Tibial artery (tissue), 4 donors: ENCODE data around the gene TRAPPC5.

Source experiments
- DNase-seq, 2 donors: peaks; one replicate each; pipeline ENCODE4 v3.0.0-alpha.2; 2019
- H3K27ac ChIP-seq, 2 donors: fragments of 200-600 bp; sonication (generic) in 1 of 2; 1 replicate in 1 of 2; 2 replicates in 1 of 2; pipeline ENCODE4 v1.5.1; 2018 to 2019; ENCODE audit warnings: mild to moderate bottlenecking in 1 of 2
- H3K27me3 ChIP-seq, 2 donors: fragments of 200-600 bp; sonication (generic) in 1 of 2; one replicate each; pipeline versions ENCODE4 v1.5.1 to v1.6.0; 2016 to 2019
- H3K36me3 ChIP-seq, 3 donors: fragments of 200-600 bp; sonication (generic) in 2 of 3; one replicate each; pipeline ENCODE4 v1.5.1; 2016 to 2019; ENCODE audit warnings: mild to moderate bottlenecking in 2 of 3
- H3K4me1 ChIP-seq, 4 donors: fragments of 200-600 bp; sonication (generic) in 2 of 4; 1 replicate in 3 of 4; 2 replicates in 1 of 4; pipeline ENCODE4 v1.5.1; 2016 to 2019
- H3K4me3 ChIP-seq, 2 donors: fragments of 200-600 bp; sonication (generic) in 1 of 2; 1 replicate in 1 of 2; 2 replicates in 1 of 2; pipeline ENCODE4 v1.5.1; 2018 to 2019; ENCODE audit warnings: mild to moderate bottlenecking in 2 of 2
- H3K9me3 ChIP-seq, 3 donors: fragments of 200-600 bp; sonication (generic) in 1 of 3; one replicate each; pipeline ENCODE4 v1.5.1; 2016 to 2019
- CTCF ChIP-seq, 2 experiments: fragments of 200-600 bp in 1 of 2; fragments of 450-650 bp in 1 of 2; IDR thresholded peaks; one replicate each; pipeline ENCODE4 v1.5.1; 2017 to 2019; ENCODE audit warnings: antibody characterized with exemption in 2 of 2, mild to moderate bottlenecking in 1 of 2, moderate library complexity in 1 of 2
- intact Hi-C: fragments of 100-400 bp; cut with DNase I; formaldehyde crosslinking; loops from one replicate; pipeline ENCODE4 v1.15.0; 2023; ENCODE audit warnings: low total_unique reads

TRAPPC5 gene

GRCh38 chr19:7648265-7649014 is 32.2 kb upstream of the TRAPPC5 start:
- no peak for DNase-seq
- no peaks in the 10 kb centered on the region for H3K9me3 ChIP-seq
- H3K4me1 ChIP-seq = no peaks in the 10 kb centered on the region
- peaks cover 0 to 80% of the 10 kb centered on the region in 2 donors for H3K27me3 ChIP-seq
- intact Hi-C loops = loop anchor here (10.0 kb wide), 1 partner anchor 146 kb away; no protein-coding TSS in a partner anchor
- H3K27ac ChIP-seq = no peak overlapping the region
- H3K36me3 ChIP-seq = peaks cover 0 to 26% (median 0%) of the 10 kb centered on the region in 3 donors
- no peak overlapping the region for H3K4me3 ChIP-seq
- no peak for TF ChIP-seq CTCF (IDR thresholded peaks at IDR 0.05)

- no peak for DNase-seq
- no peak for TF ChIP-seq CTCF (IDR thresholded peaks at IDR 0.05)
- Histone ChIP-seq H3K27ac (no peak overlapping the region), H3K4me3 (no peak overlapping the region), H3K27me3 (peaks cover 0 to 67% of the 10 kb centered on the region in 2 donors), H3K9me3 (no peaks in the 10 kb centered on the region), H3K36me3 (peaks cover 0 to 19% (median 0%) of the 10 kb centered on the region in 3 donors), H3K4me1 (no peaks in the 10 kb centered on the region)
- intact Hi-C loops = no loop called here
Observed at GRCh38 chr19:7650148-7650547, 30.5 kb upstream of the TRAPPC5 start.

- no peaks in the 10 kb centered on the region for H3K9me3 ChIP-seq
- peaks cover 0 to 7% (median 0%) of the 10 kb centered on the region in 3 donors for H3K36me3 ChIP-seq
- H3K27ac ChIP-seq = no peak overlapping the region
- DNase-seq = peak; percentile 67 to 80
- TF ChIP-seq CTCF (IDR thresholded peaks at IDR 0.05) = peak; percentile 87 to 97
- H3K4me3 ChIP-seq = no peak overlapping the region
- H3K4me1 ChIP-seq = no peaks in the 10 kb centered on the region
- H3K27me3 ChIP-seq = peaks cover 0 to 48% of the 10 kb centered on the region in 2 donors
- intact Hi-C loops = no loop called here
Observed at GRCh38 chr19:7652061-7652641, 28.5 kb upstream of the TRAPPC5 start.

GRCh38 chr19:7654401-7654800 is 26.2 kb upstream of the TRAPPC5 start:
- Histone ChIP-seq H3K9me3 (no peaks in the 10 kb centered on the region), H3K27me3 (peaks cover 0 to 34% of the 10 kb centered on the region in 2 donors), H3K4me3 (no peak overlapping the region), H3K27ac (no peak overlapping the region), H3K36me3 (no peaks in the 10 kb centered on the region), H3K4me1 (no peaks in the 10 kb centered on the region)
- intact Hi-C loops = no loop called here
- no peak for DNase-seq
- TF ChIP-seq CTCF (IDR thresholded peaks at IDR 0.05) = no peak

- Histone ChIP-seq H3K27me3 (peaks cover 0 to 37% of the 10 kb centered on the region in 2 donors), H3K9me3 (no peaks in the 10 kb centered on the region), H3K4me3 (no peak overlapping the region), H3K36me3 (no peaks in the 10 kb centered on the region), H3K27ac (no peak overlapping the region), H3K4me1 (no peaks in the 10 kb centered on the region)
- intact Hi-C loops = no loop called here
- DNase-seq = no peak
- TF ChIP-seq CTCF (IDR thresholded peaks at IDR 0.05) = no peak
Observed at GRCh38 chr19:7655581-7655980, 25.1 kb upstream of the TRAPPC5 start.
